HCT116 (cell line): Measurements from ENCODE around the gene SAA2. TPM values are rescaled to one million over a fixed set of nuclear protein-coding genes. Genes with fewer than 3 reads are reported as not detected.

Experiments used
- ATAC-seq: fragments of 200-7000 bp; cut with Tn5 transposase; 2 replicates; pipeline ENCODE4 v1.9.1; 2020; ENCODE audit warnings: mild to moderate bottlenecking, moderate library complexity
- BruUV-seq: library from RNA; stranded (reverse); fragments of 400-500 nt; replicated peaks from 2 replicates; lab custom pipeline; 2021; lab: Mats Ljungman, UMichigan
- CTCF ChIA-PET: fragments of 300-600 bp; sonication (Branson Sonifier 250); formaldehyde crosslinking; loops from one replicate; lab custom pipeline; 2021; ENCODE audit warnings: antibody characterized with exemption; lab: Charles Lee
- POLR2A ChIA-PET: fragments of 300-600, 350-600 bp; sonication (Branson Sonifier 250); formaldehyde crosslinking; loops from one replicate; lab custom pipeline; 2021; ENCODE audit warnings: antibody characterized with exemption; lab: Charles Lee
- RAD21 ChIA-PET, 2 experiments: fragments of 300-600 bp; sonication (Branson Sonifier 250); formaldehyde crosslinking; loops; one replicate each; lab custom pipeline; 2023; ENCODE audit warnings: low total read pairs in 2 of 2; ENCODE audit not compliant: uncharacterized antibody in 2 of 2, unreplicated experiment in 2 of 2, low non-redundant PET in 1 of 2; lab: Charles Lee
- DNase-seq: peaks from one replicate; pipeline ENCODE4 v3.0.0-alpha.2; 2010; ENCODE audit warnings: low read depth, low spot score
- H2AFZ ChIP-seq: fragments of 200-600 bp; shearing (Covaris generic), sonication (generic); 2 replicates; pipeline ENCODE4 v1.6.1; 2017; ENCODE audit warnings: low read depth, mixed run types, mixed read lengths, antibody characterized with exemption, low read length; ENCODE audit not compliant: poor library complexity, severe bottlenecking
- H3K27ac ChIP-seq: 2 replicates; pipeline ENCODE4 v1.5.1; 2012; ENCODE audit warnings: low read depth, low read length
- H3K27me3 ChIP-seq: fragments of 200-600 bp; sonication (generic); 2 replicates; pipeline ENCODE4 v1.6.1; 2016; ENCODE audit warnings: mixed run types, low read length, mixed read lengths; ENCODE audit not compliant: insufficient read depth
- H3K36me3 ChIP-seq, 2 experiments: fragments of 200-500 bp in 1 of 2; fragments of 200-600 bp in 1 of 2; sonication (Bioruptor generic) in 1 of 2; sonication (generic) in 1 of 2; 2 replicates each; pipeline versions ENCODE4 v1.5.1 to v1.6.1; 2014 to 2016; ENCODE audit warnings: low read length in 2 of 2, inconsistent platforms in 1 of 2, mixed read lengths in 1 of 2, mixed run types in 1 of 2; ENCODE audit not compliant: insufficient read depth in 2 of 2, control insufficient read depth in 1 of 2
- H3K4me1 ChIP-seq, 2 experiments: fragments of 200-600 bp in 1 of 2; sonication (generic) in 1 of 2; 2 replicates each; pipeline versions ENCODE4 v1.5.1 to v1.6.1; 2012 to 2017; ENCODE audit warnings: low read length in 2 of 2, inconsistent platforms in 1 of 2, mild to moderate bottlenecking in 1 of 2, mixed read lengths in 1 of 2, mixed run types in 1 of 2, moderate library complexity in 1 of 2; ENCODE audit not compliant: insufficient read depth in 2 of 2, control insufficient read depth in 1 of 2
- H3K4me2 ChIP-seq: fragments of 200-600 bp; sonication (generic); 2 replicates; pipeline ENCODE4 v1.6.1; 2017; ENCODE audit warnings: mixed run types, low read length, mixed read lengths
- H3K4me3 ChIP-seq, 2 experiments: fragments of 200-600 bp in 1 of 2; sonication (generic) in 1 of 2; replicated peaks in 1 of 2; 2 replicates each; pipeline ENCODE4 v1.5.1; 2011 to 2016; ENCODE audit warnings: low read length in 2 of 2, control low read depth in 1 of 2, low read depth in 1 of 2, mild to moderate bottlenecking in 1 of 2, mixed read lengths in 1 of 2, mixed run types in 1 of 2
- H3K79me2 ChIP-seq: fragments of 200-600 bp; sonication (generic); 2 replicates; pipeline ENCODE4 v1.6.1; 2017; ENCODE audit warnings: mild to moderate bottlenecking, mixed run types, low read length, moderate library complexity, mixed read lengths; ENCODE audit not compliant: insufficient read depth
- H3K9ac ChIP-seq: fragments of 200-600 bp; sonication (generic); 2 replicates; pipeline ENCODE4 v1.6.1; 2016; ENCODE audit warnings: low read length, mixed read lengths
- H3K9me2 ChIP-seq: fragments of 200-600 bp; sonication (generic), shearing (Covaris generic); 2 replicates; pipeline ENCODE4 v1.6.1; 2017; ENCODE audit warnings: mixed run types, mild to moderate bottlenecking, moderate library complexity; ENCODE audit not compliant: insufficient read depth
- H3K9me3 ChIP-seq, 2 experiments: fragments of 200-500 bp in 1 of 2; fragments of 200-600 bp in 1 of 2; sonication (Bioruptor generic) in 1 of 2; sonication (generic) in 1 of 2; 2 replicates each; pipeline ENCODE4 v1.6.1; 2014 to 2017; ENCODE audit warnings: low read length in 2 of 2, mixed read lengths in 2 of 2, inconsistent platforms in 1 of 2, low read depth in 1 of 2, mild to moderate bottlenecking in 1 of 2, mixed run types in 1 of 2, moderate library complexity in 1 of 2; ENCODE audit not compliant: control insufficient read depth in 1 of 2, insufficient read depth in 1 of 2
- H4K20me1 ChIP-seq: fragments of 200-600 bp; sonication (generic), shearing (Covaris generic); 2 replicates; pipeline ENCODE4 v1.6.1; 2017; ENCODE audit warnings: mixed run types, mild to moderate bottlenecking, moderate library complexity; ENCODE audit not compliant: insufficient read depth
- ATF3 ChIP-seq: IDR thresholded peaks from 2 replicates; pipeline ENCODE4 v1.6.1; 2012
- CBX3 ChIP-seq: IDR thresholded peaks from 2 replicates; pipeline ENCODE4 v1.6.1; 2012; ENCODE audit warnings: low read depth
- EZH2 ChIP-seq: fragments of 200-600 bp; sonication (generic); IDR thresholded peaks from 2 replicates; pipeline ENCODE4 v1.6.1; 2017; ENCODE audit warnings: antibody characterized with exemption, mixed run types
- EZH2phosphoT487 ChIP-seq: fragments of 200-600 bp; IDR thresholded peaks from 2 replicates; pipeline ENCODE4 v1.6.1; 2018; ENCODE audit warnings: antibody characterized with exemption, borderline replicate concordance
- POLR2A ChIP-seq: IDR thresholded peaks from 2 replicates; pipeline ENCODE4 v1.7.0; 2011; ENCODE audit warnings: borderline replicate concordance; ENCODE audit not compliant: insufficient read depth, insufficient read length; ENCODE audit errors: extremely low read depth
- POLR2AphosphoS5 ChIP-seq: IDR thresholded peaks from 2 replicates; pipeline ENCODE4 v1.6.1; 2011; ENCODE audit warnings: mild to moderate bottlenecking, low read depth, low read length, moderate library complexity
- RAD21 ChIP-seq: IDR thresholded peaks from 2 replicates; pipeline ENCODE4 v1.6.1; 2012; ENCODE audit warnings: low read depth, mild to moderate bottlenecking
- SIN3A ChIP-seq: IDR thresholded peaks from 2 replicates; pipeline ENCODE4 v1.6.1; 2012; ENCODE audit warnings: low read depth
- SP1 ChIP-seq: IDR thresholded peaks from 2 replicates; pipeline ENCODE4 v1.6.1; 2012; ENCODE audit warnings: low read depth
- SRF ChIP-seq: IDR thresholded peaks from 2 replicates; pipeline ENCODE4 v1.6.1; 2012; ENCODE audit warnings: low read depth
- TCF7L2 ChIP-seq: IDR thresholded peaks from 2 replicates; pipeline ENCODE4 v1.7.0; 2011; ENCODE audit warnings: borderline replicate concordance, inconsistent platforms; ENCODE audit not compliant: insufficient read depth, insufficient read length; ENCODE audit errors: extremely low read depth
- YY1 ChIP-seq: IDR thresholded peaks from 2 replicates; pipeline ENCODE4 v1.6.1; 2011; ENCODE audit warnings: low read length, low read depth, moderate library complexity, mild to moderate bottlenecking; ENCODE audit not compliant: insufficient replicate concordance; ENCODE audit errors: extremely low read depth
- ZFX ChIP-seq: fragments of 450-650 bp; IDR thresholded peaks from 2 replicates; pipeline ENCODE4 v1.6.1; 2017
- intact Hi-C: fragments of 100-400 bp; cut with micrococcal nuclease; formaldehyde crosslinking; loops from 2 replicates; pipeline ENCODE4 v1.10.0; 2022
- total RNA-seq: library from RNA; stranded (reverse); gene quantifications from one replicate; pipeline ENCODE4 v1.2.1, GENCODE V29; 2021; ENCODE audit not compliant: unreplicated experiment
- TF ChIP-seq, protein P1 (sequence below): IDR thresholded peaks from 2 replicates; pipeline ENCODE4 v1.6.1; 2012
- TF ChIP-seq, protein P2 (sequence below): IDR thresholded peaks from 2 replicates; pipeline ENCODE4 v1.6.1; 2011; ENCODE audit warnings: mild to moderate bottlenecking, low read length, moderate library complexity; ENCODE audit not compliant: insufficient replicate concordance; ENCODE audit errors: extremely low read depth
- TF ChIP-seq, protein P3 (sequence below), 3 experiments: fragments of 200-600 bp in 1 of 3; sonication (generic) in 1 of 3; IDR thresholded peaks in 2 of 3; conservative IDR thresholded peaks in 1 of 3; 2 replicates each; pipeline ENCODE4 v1.5.1; 2012 to 2017; ENCODE audit warnings: low read depth in 2 of 3, low read length in 2 of 3, antibody characterized with exemption in 1 of 3, borderline replicate concordance in 1 of 3, control low read depth in 1 of 3, mild to moderate bottlenecking in 1 of 3, mixed read lengths in 1 of 3, mixed run types in 1 of 3, moderate library complexity in 1 of 3; ENCODE audit not compliant: insufficient read depth in 1 of 3

Gene SAA2
- total RNA-seq, 1 experiment from 2014 or later, result 5.2 TPM

- H3K79me2 ChIP-seq, result no peaks in the 10 kb centered on the region
- H3K27me3 ChIP-seq, result peaks cover 7% of the 10 kb centered on the region; the same call in 1 of the 2 replicates
- no peak overlapping the region for H2AFZ ChIP-seq
- no peaks in the 10 kb centered on the region for H3K9me3 ChIP-seq
- CTCF ChIA-PET, result no interaction called here
- no TSS peak for BruUV-seq
- no peaks in the 10 kb centered on the region for H4K20me1 ChIP-seq
- intact Hi-C loops, result no loop called here
- POLR2A ChIA-PET, result no interaction called here
- H3K4me2 ChIP-seq, result no peak overlapping the region
- ATAC-seq (no peak), DNase-seq (no peak)
- no peaks in the 10 kb centered on the region for H3K9me2 ChIP-seq
- no peak overlapping the region for H3K27ac ChIP-seq
- H3K36me3 ChIP-seq, result no peaks in the 10 kb centered on the region
- TF ChIP-seq RAD21, result no peak
- no peak for TF ChIP-seq POLR2A
- TF ChIP-seq, protein P1, sequence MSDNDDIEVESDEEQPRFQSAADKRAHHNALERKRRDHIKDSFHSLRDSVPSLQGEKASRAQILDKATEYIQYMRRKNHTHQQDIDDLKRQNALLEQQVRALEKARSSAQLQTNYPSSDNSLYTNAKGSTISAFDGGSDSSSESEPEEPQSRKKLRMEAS, result no peak
- TF ChIP-seq SIN3A, result no peak
- TF ChIP-seq ATF3, result no peak
- TF ChIP-seq ZFX, result no peak
- TF ChIP-seq SRF, result no peak
- no peak for TF ChIP-seq CBX3
- TF ChIP-seq YY1, result no peak
- no peak for TF ChIP-seq SP1
- TF ChIP-seq, protein P2, sequence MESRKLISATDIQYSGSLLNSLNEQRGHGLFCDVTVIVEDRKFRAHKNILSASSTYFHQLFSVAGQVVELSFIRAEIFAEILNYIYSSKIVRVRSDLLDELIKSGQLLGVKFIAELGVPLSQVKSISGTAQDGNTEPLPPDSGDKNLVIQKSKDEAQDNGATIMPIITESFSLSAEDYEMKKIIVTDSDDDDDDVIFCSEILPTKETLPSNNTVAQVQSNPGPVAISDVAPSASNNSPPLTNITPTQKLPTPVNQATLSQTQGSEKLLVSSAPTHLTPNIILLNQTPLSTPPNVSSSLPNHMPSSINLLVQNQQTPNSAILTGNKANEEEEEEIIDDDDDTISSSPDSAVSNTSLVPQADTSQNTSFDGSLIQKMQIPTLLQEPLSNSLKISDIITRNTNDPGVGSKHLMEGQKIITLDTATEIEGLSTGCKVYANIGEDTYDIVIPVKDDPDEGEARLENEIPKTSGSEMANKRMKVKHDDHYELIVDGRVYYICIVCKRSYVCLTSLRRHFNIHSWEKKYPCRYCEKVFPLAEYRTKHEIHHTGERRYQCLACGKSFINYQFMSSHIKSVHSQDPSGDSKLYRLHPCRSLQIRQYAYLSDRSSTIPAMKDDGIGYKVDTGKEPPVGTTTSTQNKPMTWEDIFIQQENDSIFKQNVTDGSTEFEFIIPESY, result no peak
- TF ChIP-seq POLR2AphosphoS5, result no peak
- TF ChIP-seq EZH2, result no peak
- TF ChIP-seq, protein P3, sequence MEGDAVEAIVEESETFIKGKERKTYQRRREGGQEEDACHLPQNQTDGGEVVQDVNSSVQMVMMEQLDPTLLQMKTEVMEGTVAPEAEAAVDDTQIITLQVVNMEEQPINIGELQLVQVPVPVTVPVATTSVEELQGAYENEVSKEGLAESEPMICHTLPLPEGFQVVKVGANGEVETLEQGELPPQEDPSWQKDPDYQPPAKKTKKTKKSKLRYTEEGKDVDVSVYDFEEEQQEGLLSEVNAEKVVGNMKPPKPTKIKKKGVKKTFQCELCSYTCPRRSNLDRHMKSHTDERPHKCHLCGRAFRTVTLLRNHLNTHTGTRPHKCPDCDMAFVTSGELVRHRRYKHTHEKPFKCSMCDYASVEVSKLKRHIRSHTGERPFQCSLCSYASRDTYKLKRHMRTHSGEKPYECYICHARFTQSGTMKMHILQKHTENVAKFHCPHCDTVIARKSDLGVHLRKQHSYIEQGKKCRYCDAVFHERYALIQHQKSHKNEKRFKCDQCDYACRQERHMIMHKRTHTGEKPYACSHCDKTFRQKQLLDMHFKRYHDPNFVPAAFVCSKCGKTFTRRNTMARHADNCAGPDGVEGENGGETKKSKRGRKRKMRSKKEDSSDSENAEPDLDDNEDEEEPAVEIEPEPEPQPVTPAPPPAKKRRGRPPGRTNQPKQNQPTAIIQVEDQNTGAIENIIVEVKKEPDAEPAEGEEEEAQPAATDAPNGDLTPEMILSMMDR (IDR thresholded peaks at IDR 0.05 in 2 of 3, conservative IDR thresholded peaks at IDR 0.05 in 1 of 3; ENCODE audit: borderline replicate concordance in 1 of 3, insufficient read depth in 1 of 3, low read depth in 2 of 3, low read length in 2 of 3), result no peak
- no peak for TF ChIP-seq TCF7L2
- TF ChIP-seq EZH2phosphoT487, result no peak
- TF ChIP-seq, all 23 proteins: peak for 0
- no peak overlapping the region for H3K9ac ChIP-seq
- no peak overlapping the region for H3K4me3 ChIP-seq
- no peaks in the 10 kb centered on the region for H3K4me1 ChIP-seq
- RAD21 ChIA-PET, result no interaction called here
Observed at GRCh38 chr11:18196532-18196931, 51.9 kb downstream of the SAA2 start.
